ENCODE results near the gene SLC4A1. TPM values are rescaled to one million over a fixed set of nuclear protein-coding genes. Genes with fewer than 3 reads are reported as not detected.

The SLC4A1 gene
- total and polyA plus RNA-seq, 2 of the 13 experiments (the other 11 are each of a cell fraction or from before 2014, with no cell fraction given), result not detected

DNA sequence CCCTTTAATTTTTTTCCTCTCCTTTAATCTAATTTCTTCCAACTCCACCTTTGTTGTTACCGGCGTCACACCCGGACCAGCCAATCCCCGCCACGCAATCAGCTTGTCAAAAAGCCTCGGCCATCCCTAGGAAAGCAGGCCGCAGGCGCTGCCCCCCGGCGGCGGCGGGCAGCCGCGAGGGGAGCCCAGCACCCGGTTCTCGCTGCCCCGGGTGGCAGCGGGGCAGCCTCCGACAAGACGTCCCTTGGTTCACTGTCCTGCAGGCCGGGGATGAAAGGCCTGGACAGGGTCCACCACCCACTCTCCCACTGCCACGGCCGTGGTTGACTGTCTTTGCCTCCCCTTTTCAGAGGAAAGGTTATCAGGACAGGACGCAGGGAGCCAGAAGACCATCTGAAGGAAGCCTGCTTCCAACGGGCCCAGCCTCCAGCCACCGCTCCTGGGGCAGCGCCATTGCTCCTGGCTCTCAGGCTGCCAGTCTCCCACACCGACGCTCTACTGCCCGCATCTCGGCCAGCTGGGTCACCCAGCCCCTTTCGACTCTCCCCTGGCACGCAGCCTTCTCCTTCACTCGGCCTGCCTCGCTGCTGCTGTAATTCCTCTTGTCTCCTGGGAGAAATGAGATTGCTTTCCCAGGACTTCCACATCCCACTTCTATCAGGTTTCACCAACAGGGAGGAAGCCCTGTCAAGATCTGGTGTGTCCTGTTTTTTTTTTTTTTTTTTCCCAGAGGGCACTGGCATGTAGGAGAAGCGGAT, 45.6 kb downstream of the SLC4A1 start (continued):
- TF ChIP-seq, protein P1, sequence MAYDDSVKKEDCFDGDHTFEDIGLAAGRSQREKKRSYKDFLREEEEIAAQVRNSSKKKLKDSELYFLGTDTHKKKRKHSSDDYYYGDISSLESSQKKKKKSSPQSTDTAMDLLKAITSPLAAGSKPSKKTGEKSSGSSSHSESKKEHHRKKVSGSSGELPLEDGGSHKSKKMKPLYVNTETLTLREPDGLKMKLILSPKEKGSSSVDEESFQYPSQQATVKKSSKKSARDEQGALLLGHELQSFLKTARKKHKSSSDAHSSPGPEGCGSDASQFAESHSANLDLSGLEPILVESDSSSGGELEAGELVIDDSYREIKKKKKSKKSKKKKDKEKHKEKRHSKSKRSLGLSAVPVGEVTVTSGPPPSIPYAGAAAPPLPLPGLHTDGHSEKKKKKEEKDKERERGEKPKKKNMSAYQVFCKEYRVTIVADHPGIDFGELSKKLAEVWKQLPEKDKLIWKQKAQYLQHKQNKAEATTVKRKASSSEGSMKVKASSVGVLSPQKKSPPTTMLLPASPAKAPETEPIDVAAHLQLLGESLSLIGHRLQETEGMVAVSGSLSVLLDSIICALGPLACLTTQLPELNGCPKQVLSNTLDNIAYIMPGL (CRISPR knock-in tag; IDR thresholded peaks at IDR 0.05; ENCODE audit: borderline replicate concordance in 1 of 2, low read depth in 1 of 2), result peak in 1 of 2 experiments; percentile 54; a peak in 2 of 4 replicates
- TF ChIP-seq KLF12 (CRISPR knock-in tag; IDR thresholded peaks at IDR 0.05; ENCODE audit: borderline replicate concordance) (peak; percentile 71; the same call in 1 of the 2 replicates), ZNF557 (CRISPR knock-in tag; IDR thresholded peaks at IDR 0.05) (no peak), REL (CRISPR knock-in tag; conservative IDR thresholded peaks at IDR 0.05) (no peak), KMT2B (CRISPR knock-in tag; IDR thresholded peaks at IDR 0.05) (no peak), LCORL (IDR thresholded peaks at IDR 0.05) (no peak), LCORL (CRISPR knock-in tag; IDR thresholded peaks at IDR 0.05) (peak; percentile 50; the same call in 1 of the 2 replicates), POGZ (CRISPR knock-in tag; IDR thresholded peaks at IDR 0.05) (0 out of 2 replicates have a peak, but pooled peaks have one; percentile 6), ARNT (IDR thresholded peaks at IDR 0.05) (no peak), RFX1 (IDR thresholded peaks at IDR 0.05) (no peak), MED1 (CRISPR knock-in tag; IDR thresholded peaks at IDR 0.05) (peak; percentile 55), ZSCAN12 (CRISPR knock-in tag; IDR thresholded peaks at IDR 0.05) (no peak; the same call in 1 of the 2 replicates), NKX3-1 (CRISPR knock-in tag; IDR thresholded peaks at IDR 0.05) (0 out of 2 replicates have a peak, but pooled peaks have one; percentile 59), ZNF180 (CRISPR knock-in tag; IDR thresholded peaks at IDR 0.05; ENCODE audit: borderline replicate concordance, low read depth) (0 out of 2 replicates have a peak, but pooled peaks have one; percentile 33), ZNF607 (CRISPR knock-in tag; IDR thresholded peaks at IDR 0.05; ENCODE audit: borderline replicate concordance) (peak; percentile 42; the same call in 1 of the 2 replicates), NFYB (CRISPR knock-in tag; IDR thresholded peaks at IDR 0.05) (peak; percentile 40; the same call in 1 of the 2 replicates)
- TF ChIP-seq, protein P2, sequence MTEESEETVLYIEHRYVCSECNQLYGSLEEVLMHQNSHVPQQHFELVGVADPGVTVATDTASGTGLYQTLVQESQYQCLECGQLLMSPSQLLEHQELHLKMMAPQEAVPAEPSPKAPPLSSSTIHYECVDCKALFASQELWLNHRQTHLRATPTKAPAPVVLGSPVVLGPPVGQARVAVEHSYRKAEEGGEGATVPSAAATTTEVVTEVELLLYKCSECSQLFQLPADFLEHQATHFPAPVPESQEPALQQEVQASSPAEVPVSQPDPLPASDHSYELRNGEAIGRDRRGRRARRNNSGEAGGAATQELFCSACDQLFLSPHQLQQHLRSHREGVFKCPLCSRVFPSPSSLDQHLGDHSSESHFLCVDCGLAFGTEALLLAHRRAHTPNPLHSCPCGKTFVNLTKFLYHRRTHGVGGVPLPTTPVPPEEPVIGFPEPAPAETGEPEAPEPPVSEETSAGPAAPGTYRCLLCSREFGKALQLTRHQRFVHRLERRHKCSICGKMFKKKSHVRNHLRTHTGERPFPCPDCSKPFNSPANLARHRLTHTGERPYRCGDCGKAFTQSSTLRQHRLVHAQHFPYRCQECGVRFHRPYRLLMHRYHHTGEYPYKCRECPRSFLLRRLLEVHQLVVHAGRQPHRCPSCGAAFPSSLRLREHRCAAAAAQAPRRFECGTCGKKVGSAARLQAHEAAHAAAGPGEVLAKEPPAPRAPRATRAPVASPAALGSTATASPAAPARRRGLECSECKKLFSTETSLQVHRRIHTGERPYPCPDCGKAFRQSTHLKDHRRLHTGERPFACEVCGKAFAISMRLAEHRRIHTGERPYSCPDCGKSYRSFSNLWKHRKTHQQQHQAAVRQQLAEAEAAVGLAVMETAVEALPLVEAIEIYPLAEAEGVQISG (CRISPR knock-in tag; IDR thresholded peaks at IDR 0.05), result peak; percentile 59
- TF ChIP-seq, protein P3, sequence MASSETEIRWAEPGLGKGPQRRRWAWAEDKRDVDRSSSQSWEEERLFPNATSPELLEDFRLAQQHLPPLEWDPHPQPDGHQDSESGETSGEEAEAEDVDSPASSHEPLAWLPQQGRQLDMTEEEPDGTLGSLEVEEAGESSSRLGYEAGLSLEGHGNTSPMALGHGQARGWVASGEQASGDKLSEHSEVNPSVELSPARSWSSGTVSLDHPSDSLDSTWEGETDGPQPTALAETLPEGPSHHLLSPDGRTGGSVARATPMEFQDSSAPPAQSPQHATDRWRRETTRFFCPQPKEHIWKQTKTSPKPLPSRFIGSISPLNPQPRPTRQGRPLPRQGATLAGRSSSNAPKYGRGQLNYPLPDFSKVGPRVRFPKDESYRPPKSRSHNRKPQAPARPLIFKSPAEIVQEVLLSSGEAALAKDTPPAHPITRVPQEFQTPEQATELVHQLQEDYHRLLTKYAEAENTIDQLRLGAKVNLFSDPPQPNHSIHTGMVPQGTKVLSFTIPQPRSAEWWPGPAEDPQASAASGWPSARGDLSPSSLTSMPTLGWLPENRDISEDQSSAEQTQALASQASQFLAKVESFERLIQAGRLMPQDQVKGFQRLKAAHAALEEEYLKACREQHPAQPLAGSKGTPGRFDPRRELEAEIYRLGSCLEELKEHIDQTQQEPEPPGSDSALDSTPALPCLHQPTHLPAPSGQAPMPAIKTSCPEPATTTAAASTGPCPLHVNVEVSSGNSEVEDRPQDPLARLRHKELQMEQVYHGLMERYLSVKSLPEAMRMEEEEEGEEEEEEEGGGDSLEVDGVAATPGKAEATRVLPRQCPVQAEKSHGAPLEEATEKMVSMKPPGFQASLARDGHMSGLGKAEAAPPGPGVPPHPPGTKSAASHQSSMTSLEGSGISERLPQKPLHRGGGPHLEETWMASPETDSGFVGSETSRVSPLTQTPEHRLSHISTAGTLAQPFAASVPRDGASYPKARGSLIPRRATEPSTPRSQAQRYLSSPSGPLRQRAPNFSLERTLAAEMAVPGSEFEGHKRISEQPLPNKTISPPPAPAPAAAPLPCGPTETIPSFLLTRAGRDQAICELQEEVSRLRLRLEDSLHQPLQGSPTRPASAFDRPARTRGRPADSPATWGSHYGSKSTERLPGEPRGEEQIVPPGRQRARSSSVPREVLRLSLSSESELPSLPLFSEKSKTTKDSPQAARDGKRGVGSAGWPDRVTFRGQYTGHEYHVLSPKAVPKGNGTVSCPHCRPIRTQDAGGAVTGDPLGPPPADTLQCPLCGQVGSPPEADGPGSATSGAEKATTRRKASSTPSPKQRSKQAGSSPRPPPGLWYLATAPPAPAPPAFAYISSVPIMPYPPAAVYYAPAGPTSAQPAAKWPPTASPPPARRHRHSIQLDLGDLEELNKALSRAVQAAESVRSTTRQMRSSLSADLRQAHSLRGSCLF (CRISPR knock-in tag; IDR thresholded peaks at IDR 0.05; ENCODE audit: borderline replicate concordance), result 0 out of 2 replicates have a peak, but pooled peaks have one; percentile 10
- TF ChIP-seq, protein P4, sequence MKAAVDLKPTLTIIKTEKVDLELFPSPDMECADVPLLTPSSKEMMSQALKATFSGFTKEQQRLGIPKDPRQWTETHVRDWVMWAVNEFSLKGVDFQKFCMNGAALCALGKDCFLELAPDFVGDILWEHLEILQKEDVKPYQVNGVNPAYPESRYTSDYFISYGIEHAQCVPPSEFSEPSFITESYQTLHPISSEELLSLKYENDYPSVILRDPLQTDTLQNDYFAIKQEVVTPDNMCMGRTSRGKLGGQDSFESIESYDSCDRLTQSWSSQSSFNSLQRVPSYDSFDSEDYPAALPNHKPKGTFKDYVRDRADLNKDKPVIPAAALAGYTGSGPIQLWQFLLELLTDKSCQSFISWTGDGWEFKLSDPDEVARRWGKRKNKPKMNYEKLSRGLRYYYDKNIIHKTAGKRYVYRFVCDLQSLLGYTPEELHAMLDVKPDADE (CRISPR knock-in tag; IDR thresholded peaks at IDR 0.05), result no peak
